ENCODE data around the gene NKD1.

The NKD1 gene

GRCh38 chr16:50669741-50670140 lies 121.5 kb downstream of the NKD1 start:
- TF ChIP-seq EZH2phosphoT487 (IDR thresholded peaks at IDR 0.05; ENCODE audit: borderline replicate concordance): no peak
- TF ChIP-seq, protein P1, sequence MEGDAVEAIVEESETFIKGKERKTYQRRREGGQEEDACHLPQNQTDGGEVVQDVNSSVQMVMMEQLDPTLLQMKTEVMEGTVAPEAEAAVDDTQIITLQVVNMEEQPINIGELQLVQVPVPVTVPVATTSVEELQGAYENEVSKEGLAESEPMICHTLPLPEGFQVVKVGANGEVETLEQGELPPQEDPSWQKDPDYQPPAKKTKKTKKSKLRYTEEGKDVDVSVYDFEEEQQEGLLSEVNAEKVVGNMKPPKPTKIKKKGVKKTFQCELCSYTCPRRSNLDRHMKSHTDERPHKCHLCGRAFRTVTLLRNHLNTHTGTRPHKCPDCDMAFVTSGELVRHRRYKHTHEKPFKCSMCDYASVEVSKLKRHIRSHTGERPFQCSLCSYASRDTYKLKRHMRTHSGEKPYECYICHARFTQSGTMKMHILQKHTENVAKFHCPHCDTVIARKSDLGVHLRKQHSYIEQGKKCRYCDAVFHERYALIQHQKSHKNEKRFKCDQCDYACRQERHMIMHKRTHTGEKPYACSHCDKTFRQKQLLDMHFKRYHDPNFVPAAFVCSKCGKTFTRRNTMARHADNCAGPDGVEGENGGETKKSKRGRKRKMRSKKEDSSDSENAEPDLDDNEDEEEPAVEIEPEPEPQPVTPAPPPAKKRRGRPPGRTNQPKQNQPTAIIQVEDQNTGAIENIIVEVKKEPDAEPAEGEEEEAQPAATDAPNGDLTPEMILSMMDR (conservative IDR thresholded peaks at IDR 0.05; ENCODE audit: low read length): no peak
- Histone ChIP-seq H4K20me1 (ENCODE audit: insufficient read depth, low read length, poor library complexity, severe bottlenecking) (no peaks in the 10 kb centered on the region), H3K4me3 (ENCODE audit: low read length, poor library complexity, severe bottlenecking) (no peak overlapping the region), H3K9me3 (ENCODE audit: insufficient read depth, low read depth, low read length) (peaks cover 14% of the 10 kb centered on the region), H3K4me1 (ENCODE audit: insufficient read depth, low read length, poor library complexity, severe bottlenecking) (peaks cover 17% of the 10 kb centered on the region), H3K36me3 (ENCODE audit: insufficient read depth, low read length) (peaks cover 23% of the 10 kb centered on the region; the same call in 1 of the 2 replicates), H3K4me2 (ENCODE audit: low read depth, low read length, poor library complexity, severe bottlenecking) (no peak overlapping the region), H3K79me2 (ENCODE audit: insufficient read depth, low read length) (no peaks in the 10 kb centered on the region), H2AFZ (ENCODE audit: low read length) (no peak overlapping the region), H3K27me3 (ENCODE audit: insufficient read depth, low read length, poor library complexity, severe bottlenecking) (no peaks in the 10 kb centered on the region), H3K9ac (ENCODE audit: low read depth, low read length, poor library complexity, severe bottlenecking) (no peak overlapping the region), H3F3A (ENCODE audit: low read depth) (0 out of 2 replicates have a peak, but pooled peaks cover 5% of the 10 kb centered on the region), H3K9me2 (replicated peaks; ENCODE audit: low read depth, low read length) (no peaks in the 10 kb centered on the region)

- Histone ChIP-seq H3K4me2 (ENCODE audit: low read depth, low read length, poor library complexity, severe bottlenecking) (no peak overlapping the region), H3K9me2 (replicated peaks; ENCODE audit: low read depth, low read length) (no peaks in the 10 kb centered on the region), H3K79me2 (ENCODE audit: insufficient read depth, low read length) (no peaks in the 10 kb centered on the region), H3K9ac (ENCODE audit: low read depth, low read length, poor library complexity, severe bottlenecking) (no peak overlapping the region), H3K4me1 (ENCODE audit: insufficient read depth, low read length, poor library complexity, severe bottlenecking) (peaks cover 14% of the 10 kb centered on the region), H3K36me3 (ENCODE audit: insufficient read depth, low read length) (peaks cover 30% of the 10 kb centered on the region; the same call in 1 of the 2 replicates), H4K20me1 (ENCODE audit: insufficient read depth, low read length, poor library complexity, severe bottlenecking) (no peaks in the 10 kb centered on the region), H3K4me3 (ENCODE audit: low read length, poor library complexity, severe bottlenecking) (no peak overlapping the region), H3K27me3 (ENCODE audit: insufficient read depth, low read length, poor library complexity, severe bottlenecking) (no peaks in the 10 kb centered on the region), H3F3A (ENCODE audit: low read depth) (0 out of 2 replicates have a peak, but pooled peaks cover 5% of the 10 kb centered on the region), H3K9me3 (ENCODE audit: insufficient read depth, low read depth, low read length) (peaks cover 14% of the 10 kb centered on the region), H2AFZ (ENCODE audit: low read length) (no peak overlapping the region)
- no peak for TF ChIP-seq EZH2phosphoT487 (IDR thresholded peaks at IDR 0.05; ENCODE audit: borderline replicate concordance)
- TF ChIP-seq, protein P1 (conservative IDR thresholded peaks at IDR 0.05; ENCODE audit: low read length): no peak
Measured at GRCh38 chr16:50670476-50670875, 122.3 kb downstream of the NKD1 start.

- Histone ChIP-seq H3F3A (ENCODE audit: low read depth) (0 out of 2 replicates have a peak, but pooled peaks cover 2% of the 10 kb centered on the region), H2AFZ (ENCODE audit: low read length) (no peak overlapping the region), H3K4me1 (ENCODE audit: insufficient read depth, low read length, poor library complexity, severe bottlenecking) (peaks cover 9% of the 10 kb centered on the region), H3K79me2 (ENCODE audit: insufficient read depth, low read length) (no peaks in the 10 kb centered on the region), H3K27me3 (ENCODE audit: insufficient read depth, low read length, poor library complexity, severe bottlenecking) (no peaks in the 10 kb centered on the region), H3K36me3 (ENCODE audit: insufficient read depth, low read length) (peaks cover 32% of the 10 kb centered on the region; the same call in 1 of the 2 replicates), H3K9me2 (replicated peaks; ENCODE audit: low read depth, low read length) (no peaks in the 10 kb centered on the region), H3K9ac (ENCODE audit: low read depth, low read length, poor library complexity, severe bottlenecking) (no peak overlapping the region), H4K20me1 (ENCODE audit: insufficient read depth, low read length, poor library complexity, severe bottlenecking) (no peaks in the 10 kb centered on the region), H3K4me2 (ENCODE audit: low read depth, low read length, poor library complexity, severe bottlenecking) (no peak overlapping the region), H3K4me3 (ENCODE audit: low read length, poor library complexity, severe bottlenecking) (no peak overlapping the region), H3K9me3 (ENCODE audit: insufficient read depth, low read depth, low read length) (peaks cover 14% of the 10 kb centered on the region)
- no peak for TF ChIP-seq EZH2phosphoT487 (IDR thresholded peaks at IDR 0.05; ENCODE audit: borderline replicate concordance)
- TF ChIP-seq, protein P1 (conservative IDR thresholded peaks at IDR 0.05; ENCODE audit: low read length): peak; percentile 93
Measured at GRCh38 chr16:50671644-50672260, 123.6 kb downstream of the NKD1 start.

Data from Loucy (cell line).